Endothelial cell of umbilical vein (primary cell): ENCODE data around the gene SMURF2. TPM values are rescaled to one million over a fixed set of nuclear protein-coding genes. Genes with fewer than 3 reads are reported as not detected.

ENCODE experiments used
- BruUV-seq: library from RNA; stranded (reverse); fragments of 400-500 nt; replicated peaks from 2 replicates; lab custom pipeline; 2021; lab: Mats Ljungman, UMichigan
- CTCF ChIA-PET: fragments of 300-600, 350-600 bp; sonication (Branson Sonifier 250); formaldehyde crosslinking; loops from one replicate; lab custom pipeline; 2021; ENCODE audit warnings: antibody characterized with exemption, inconsistent platforms; lab: Charles Lee
- POLR2A ChIA-PET: fragments of 300-600, 350-600 bp; sonication (Branson Sonifier 250); formaldehyde crosslinking; loops from one replicate; lab custom pipeline; 2021; ENCODE audit warnings: antibody characterized with exemption, inconsistent platforms; lab: Charles Lee
- DNase-seq: peaks from one replicate; pipeline ENCODE4 v3.0.0-alpha.2; 2011; ENCODE audit warnings: low read depth, low spot score
- FAIRE-seq: peaks from 2 replicates; lab custom pipeline; 2011; peaks lifted over from hg19 to GRCh38; lab: Jason Lieb, UNC
- H2AFZ ChIP-seq: 2 replicates; pipeline ENCODE4 v1.6.0; 2012; ENCODE audit warnings: low read depth, low read length, control low read depth, inconsistent platforms
- H3K27ac ChIP-seq: 2 replicates; pipeline ENCODE4 v1.5.1; 2011; ENCODE audit warnings: low read depth, mild to moderate bottlenecking, control low read depth, low read length, moderate library complexity; ENCODE audit not compliant: insufficient read depth
- H3K27me3 ChIP-seq, 2 experiments: 2 replicates each; pipeline versions ENCODE4 v1.6.0 to v1.6.1; 2011; ENCODE audit warnings: low read length in 2 of 2, mixed read lengths in 1 of 2; ENCODE audit not compliant: control insufficient read depth in 2 of 2, insufficient read depth in 2 of 2
- H3K36me3 ChIP-seq, 2 experiments: 2 replicates in 1 of 2; 3 replicates in 1 of 2; pipeline ENCODE4 v1.5.1; 2011; ENCODE audit warnings: low read length in 2 of 2, mild to moderate bottlenecking in 1 of 2, moderate library complexity in 1 of 2; ENCODE audit not compliant: control insufficient read depth in 2 of 2, insufficient read depth in 2 of 2; ENCODE audit errors: extremely low read depth in 1 of 2
- H3K4me1 ChIP-seq: 3 replicates; pipeline ENCODE4 v1.5.1; 2011; ENCODE audit warnings: mild to moderate bottlenecking, low read length; ENCODE audit not compliant: control insufficient read depth, insufficient read depth; ENCODE audit errors: extremely low read depth
- H3K4me2 ChIP-seq: 2 replicates; pipeline ENCODE4 v1.6.1; 2011; ENCODE audit warnings: low read length, control low read depth, mixed read lengths; ENCODE audit not compliant: insufficient read depth
- H3K4me3 ChIP-seq, 3 experiments: fragments of 200-600 bp in 1 of 3; sonication (generic), shearing (Covaris generic) in 1 of 3; replicated peaks in 1 of 3; 2 replicates each; pipeline ENCODE4 v1.5.1; 2011 to 2016; ENCODE audit warnings: control low read depth in 3 of 3, low read length in 3 of 3, mild to moderate bottlenecking in 2 of 3, inconsistent platforms in 1 of 3, low read depth in 1 of 3, moderate library complexity in 1 of 3; ENCODE audit not compliant: insufficient read depth in 1 of 3
- H3K79me2 ChIP-seq: 2 replicates; pipeline ENCODE4 v1.6.0; 2012; ENCODE audit warnings: low read length, inconsistent platforms; ENCODE audit not compliant: control insufficient read depth, insufficient read depth
- H3K9ac ChIP-seq: replicated peaks from 2 replicates; pipeline ENCODE3; 2011; ENCODE audit warnings: low read length, control low read depth; ENCODE audit not compliant: insufficient read depth; ENCODE audit errors: extremely low read depth
- H3K9me1 ChIP-seq: replicated peaks from 3 replicates; pipeline ENCODE4 v1.6.0; 2011; ENCODE audit warnings: mild to moderate bottlenecking, low read length; ENCODE audit not compliant: control insufficient read depth, insufficient read depth; ENCODE audit errors: extremely low read depth
- H3K9me3 ChIP-seq: replicated peaks from 2 replicates; pipeline ENCODE4 v1.5.1; 2012; ENCODE audit warnings: low read length, inconsistent platforms; ENCODE audit not compliant: control insufficient read depth, insufficient read depth
- H4K20me1 ChIP-seq: replicated peaks from 2 replicates; pipeline ENCODE3; 2011; ENCODE audit warnings: mild to moderate bottlenecking, low read length; ENCODE audit not compliant: control insufficient read depth, insufficient read depth; ENCODE audit errors: extremely low read depth
- EZH2 ChIP-seq: IDR thresholded peaks from 2 replicates; pipeline ENCODE4 v1.6.1; 2012; ENCODE audit warnings: borderline replicate concordance, low read depth, mild to moderate bottlenecking, moderate library complexity, low read length, inconsistent platforms; ENCODE audit not compliant: severe bottlenecking
- FOS ChIP-seq: IDR thresholded peaks from 2 replicates; pipeline ENCODE4 v1.6.1; 2011; ENCODE audit warnings: mild to moderate bottlenecking, low read length, moderate library complexity, borderline replicate concordance; ENCODE audit not compliant: insufficient read depth
- GATA2 ChIP-seq: IDR thresholded peaks from 2 replicates; pipeline ENCODE4 v1.7.0; 2011; ENCODE audit warnings: low read depth, mild to moderate bottlenecking, moderate library complexity, mixed read lengths, low read length; ENCODE audit not compliant: insufficient read length, insufficient read depth
- JUN ChIP-seq: IDR thresholded peaks from 2 replicates; pipeline ENCODE4 v1.6.1; 2011; ENCODE audit warnings: borderline replicate concordance, low read depth; ENCODE audit not compliant: insufficient read length, insufficient read depth
- MYC ChIP-seq: IDR thresholded peaks from one replicate; pipeline ENCODE4 v1.6.1; 2011; ENCODE audit warnings: mild to moderate bottlenecking, low read depth, low read length
- POLR2A ChIP-seq: IDR thresholded peaks from 2 replicates; pipeline ENCODE4 v1.6.1; 2012; ENCODE audit warnings: low read depth, mild to moderate bottlenecking, control low read depth, low read length
- POLR2AphosphoS5 ChIP-seq: IDR thresholded peaks from 2 replicates; pipeline ENCODE4 v1.6.1; 2012; ENCODE audit warnings: low read depth, mild to moderate bottlenecking, control low read depth, low read length, moderate library complexity; ENCODE audit not compliant: insufficient read depth
- dilution Hi-C: fragments of 300-500 bp; cut with MboI; formaldehyde crosslinking; loops from one replicate; pipeline ENCODE4 v1.15.0; 2019; ENCODE audit warnings: low sequenced_read_pairs; ENCODE audit not compliant: extremely low pct_ligation_motif_present
- intact Hi-C: fragments of 100-400 bp; cut with micrococcal nuclease; formaldehyde crosslinking; loops from one replicate; pipeline ENCODE4 v1.10.0; 2022
- polyA plus RNA-seq, 4 experiments: library from polyadenylated mRNA; depleted of rRNA in 3 of 4; stranded (reverse) in 3 of 4; unstranded in 1 of 4; fragments of >200 nt; gene quantifications; 2 replicates each; pipeline versions ENCODE4 v1.2.1 to v1.2.3, GENCODE V29; 2011 to 2012; ENCODE audit warnings: missing spikeins in 1 of 4
- total RNA-seq: library from RNA; stranded (reverse); gene quantifications from 2 replicates; pipeline ENCODE4 v1.2.3, GENCODE V29; 2021
- TF ChIP-seq, protein P1 (sequence below), 2 donors: IDR thresholded peaks; 1 replicate in 1 of 2; 2 replicates in 1 of 2; pipeline ENCODE4 v1.5.1; 2011; ENCODE audit warnings: low read length in 2 of 2, mild to moderate bottlenecking in 2 of 2, moderate library complexity in 2 of 2, control low read depth in 1 of 2, inconsistent platforms in 1 of 2, low read depth in 1 of 2; ENCODE audit not compliant: insufficient read depth in 1 of 2; ENCODE audit errors: extremely low read depth in 1 of 2
- TF ChIP-seq, protein P2 (sequence below): IDR thresholded peaks from 2 replicates; pipeline ENCODE4 v1.6.1; 2011; ENCODE audit not compliant: insufficient read depth, insufficient read length

SMURF2 gene
- total and polyA plus RNA-seq, 2 donors (not counting 3 experiments of a cell fraction or from before 2014, with no cell fraction given), result 32.9 to 105 TPM

DNA sequence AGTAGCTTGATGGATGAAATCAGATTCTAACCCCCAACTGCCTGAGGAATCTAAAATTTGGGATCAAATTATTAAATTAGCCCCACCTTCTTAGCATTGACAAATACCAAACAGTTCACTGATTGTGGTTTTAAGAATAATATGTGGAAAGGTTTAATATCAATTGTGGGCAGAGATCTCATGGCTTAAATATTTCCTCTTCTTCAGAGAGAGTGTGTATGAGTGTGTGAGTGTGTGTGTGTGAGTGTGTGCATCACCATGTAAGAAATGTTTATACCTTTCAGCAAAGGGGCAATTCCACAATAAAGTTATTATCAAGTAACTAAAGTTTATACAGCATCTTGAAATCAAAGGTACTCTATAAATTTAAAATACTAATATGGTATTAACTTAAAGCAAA lies 3.2 kb downstream of the SMURF2 start:
- Histone ChIP-seq H3K9me1 (no peaks in the 10 kb centered on the region), H3K9me3 (no peaks in the 10 kb centered on the region), H4K20me1 (peaks cover 4% of the 10 kb centered on the region), H3K79me2 (peaks cover 90% of the 10 kb centered on the region), H3K27me3 (no peaks in the 10 kb centered on the region), H2AFZ (no peak overlapping the region), H3K4me2 (peak overlapping the region; percentile 95), H3K36me3 (no peaks in the 10 kb centered on the region), H3K27ac (peak overlapping the region; percentile 48), H3K9ac (peak overlapping the region; percentile 44), H3K4me1 (peaks cover 34% of the 10 kb centered on the region), H3K4me3 (peak overlapping the region in 2 of 3 experiments; percentile 95 to 97)
- DNase-seq (peak; percentile 73), FAIRE-seq (no peak)
- intact Hi-C loops (no loop called here), dilution Hi-C loops (no loop called here)
- ChIA-PET CTCF (interaction anchor here (1.2 to 1.3 kb wide), 2 partner anchors 77 to 81 kb away, joined by 3 to 4 read pairs; no protein-coding TSS in a partner anchor), POLR2A (no interaction called here)
- TF ChIP-seq, protein P1, sequence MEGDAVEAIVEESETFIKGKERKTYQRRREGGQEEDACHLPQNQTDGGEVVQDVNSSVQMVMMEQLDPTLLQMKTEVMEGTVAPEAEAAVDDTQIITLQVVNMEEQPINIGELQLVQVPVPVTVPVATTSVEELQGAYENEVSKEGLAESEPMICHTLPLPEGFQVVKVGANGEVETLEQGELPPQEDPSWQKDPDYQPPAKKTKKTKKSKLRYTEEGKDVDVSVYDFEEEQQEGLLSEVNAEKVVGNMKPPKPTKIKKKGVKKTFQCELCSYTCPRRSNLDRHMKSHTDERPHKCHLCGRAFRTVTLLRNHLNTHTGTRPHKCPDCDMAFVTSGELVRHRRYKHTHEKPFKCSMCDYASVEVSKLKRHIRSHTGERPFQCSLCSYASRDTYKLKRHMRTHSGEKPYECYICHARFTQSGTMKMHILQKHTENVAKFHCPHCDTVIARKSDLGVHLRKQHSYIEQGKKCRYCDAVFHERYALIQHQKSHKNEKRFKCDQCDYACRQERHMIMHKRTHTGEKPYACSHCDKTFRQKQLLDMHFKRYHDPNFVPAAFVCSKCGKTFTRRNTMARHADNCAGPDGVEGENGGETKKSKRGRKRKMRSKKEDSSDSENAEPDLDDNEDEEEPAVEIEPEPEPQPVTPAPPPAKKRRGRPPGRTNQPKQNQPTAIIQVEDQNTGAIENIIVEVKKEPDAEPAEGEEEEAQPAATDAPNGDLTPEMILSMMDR (IDR thresholded peaks at IDR 0.05; ENCODE audit: extremely low read depth in 1 of 2, insufficient read depth in 1 of 2, low read depth in 1 of 2, low read length in 2 of 2), result no peak
- TF ChIP-seq JUN (no peak), EZH2 (no peak), FOS (no peak), GATA2 (no peak), MYC (no peak), POLR2AphosphoS5 (no peak), POLR2A (no peak)
- TF ChIP-seq, protein P2, sequence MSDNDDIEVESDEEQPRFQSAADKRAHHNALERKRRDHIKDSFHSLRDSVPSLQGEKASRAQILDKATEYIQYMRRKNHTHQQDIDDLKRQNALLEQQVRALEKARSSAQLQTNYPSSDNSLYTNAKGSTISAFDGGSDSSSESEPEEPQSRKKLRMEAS, result no peak
- BruUV-seq, result no TSS peak
